Natural killer cell (primary cell): ENCODE measurements around the gene CDC42BPA. TPM values are rescaled to one million over a fixed set of nuclear protein-coding genes. Genes with fewer than 3 reads are reported as not detected.

Source experiments
- ATAC-seq, 3 donors: fragments of 150-1000 bp in 2 of 3; fragments of 200-7000 bp in 1 of 3; cut with Tn5 transposase; 1 replicate in 1 of 3; 2 replicates in 2 of 3; pipeline ENCODE4 v1.10.0; 2021; ENCODE audit warnings: mild to moderate bottlenecking in 2 of 3, moderate library complexity in 2 of 3
- DNase-seq, 2 donors: peaks; one replicate each; pipeline versions ENCODE4 v3.0.0 to v3.0.0-alpha.2; 2013 to 2021; ENCODE audit warnings: mixed read lengths in 1 of 2
- H3K27ac ChIP-seq: one replicate; pipeline ENCODE4 v1.5.1; 2013; ENCODE audit warnings: mild to moderate bottlenecking, low read length
- H3K27me3 ChIP-seq: one replicate; pipeline ENCODE4 v1.6.1; 2013; ENCODE audit warnings: low read length; ENCODE audit not compliant: control insufficient read depth, insufficient read depth
- H3K36me3 ChIP-seq: one replicate; pipeline ENCODE4 v1.6.1; 2013; ENCODE audit warnings: low read length; ENCODE audit not compliant: control insufficient read depth, insufficient read depth
- H3K4me1 ChIP-seq: one replicate; pipeline ENCODE4 v1.6.1; 2013; ENCODE audit warnings: low read length; ENCODE audit not compliant: control insufficient read depth, insufficient read depth
- H3K4me3 ChIP-seq: one replicate; pipeline ENCODE4 v1.5.1; 2013; ENCODE audit warnings: low read length
- H3K9me3 ChIP-seq: one replicate; pipeline ENCODE4 v1.6.1; 2013; ENCODE audit warnings: low read length; ENCODE audit not compliant: control insufficient read depth, insufficient read depth
- H3K27ac Mint-ChIP-seq, 2 donors: one replicate each; pipeline ENCODE4 v1.8.0; 2022; ENCODE audit warnings: mild to moderate bottlenecking in 2 of 2, mixed read lengths in 2 of 2, moderate library complexity in 1 of 2
- H3K27me3 Mint-ChIP-seq, 2 donors: one replicate each; pipeline ENCODE4 v1.8.0; 2022; ENCODE audit warnings: low read depth in 2 of 2, mixed read lengths in 2 of 2
- H3K36me3 Mint-ChIP-seq: one replicate; pipeline ENCODE4 v1.8.0; 2022; ENCODE audit warnings: mixed read lengths
- H3K4me1 Mint-ChIP-seq, 2 donors: one replicate each; pipeline ENCODE4 v1.8.0; 2022; ENCODE audit warnings: mixed read lengths in 2 of 2
- H3K4me3 Mint-ChIP-seq: one replicate; pipeline ENCODE4 v1.8.0; 2022; ENCODE audit warnings: mild to moderate bottlenecking, moderate library complexity, mixed read lengths
- H3K9me3 Mint-ChIP-seq, 2 donors: one replicate each; pipeline ENCODE4 v1.8.0; 2022; ENCODE audit warnings: mixed read lengths in 2 of 2
- whole genome bisulfite sequencing: methylation state at CpG from one replicate; pipeline ENCODE4 v1.1.7; 2013; ENCODE audit warnings: missing lambda C conversion rate; ENCODE audit not compliant: insufficient coverage; 5-methylcytosine and 5-hydroxymethylcytosine counted together
- intact Hi-C: fragments of 100-400 bp; cut with micrococcal nuclease; formaldehyde crosslinking; loops from one replicate; pipeline ENCODE4 v1.14.2; 2022
- total RNA-seq, 4 donors: library from RNA; stranded (reverse); fragments of 120-200 nt in 1 of 4; gene quantifications; one replicate each; pipeline versions ENCODE4 v1.2.3 to v1.2.4, GENCODE V29; 2013 to 2022
- TF ChIP-seq, protein P1 (sequence below): fragments of 200-600 bp; IDR thresholded peaks from one replicate; pipeline ENCODE4 v1.8.0; 2022; ENCODE audit warnings: antibody characterized with exemption

Gene CDC42BPA
- total RNA-seq, 3 donors from 2014 or later (not counting 1 experiment from before 2014, with no cell fraction given) = 0.14 to 2.4 (median 0.77) TPM

DNA sequence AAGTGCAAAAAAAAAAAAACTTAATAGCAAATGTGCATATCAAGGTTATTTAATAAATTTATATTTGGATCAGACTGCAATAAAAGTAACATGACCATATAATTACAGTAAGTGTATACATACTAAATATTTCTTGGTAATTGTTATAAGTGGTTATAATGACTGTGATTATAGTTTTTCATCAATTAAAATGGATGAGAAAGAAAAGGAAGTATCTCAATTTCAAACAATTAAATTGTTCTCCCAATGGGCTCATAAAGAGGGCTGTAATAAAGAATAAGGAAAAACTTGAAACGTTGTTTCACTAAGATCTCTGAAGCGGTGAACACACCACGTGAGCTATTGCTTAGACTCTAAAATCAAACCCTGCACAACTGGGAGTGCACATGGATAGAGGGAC lies 104.1 kb downstream of the CDC42BPA start:
- Mint-ChIP-seq H3K9me3 (no peaks in the 10 kb centered on the region), H3K4me1 (peaks cover 3 to 5% of the 10 kb centered on the region in 2 donors)
- TF ChIP-seq, protein P1, sequence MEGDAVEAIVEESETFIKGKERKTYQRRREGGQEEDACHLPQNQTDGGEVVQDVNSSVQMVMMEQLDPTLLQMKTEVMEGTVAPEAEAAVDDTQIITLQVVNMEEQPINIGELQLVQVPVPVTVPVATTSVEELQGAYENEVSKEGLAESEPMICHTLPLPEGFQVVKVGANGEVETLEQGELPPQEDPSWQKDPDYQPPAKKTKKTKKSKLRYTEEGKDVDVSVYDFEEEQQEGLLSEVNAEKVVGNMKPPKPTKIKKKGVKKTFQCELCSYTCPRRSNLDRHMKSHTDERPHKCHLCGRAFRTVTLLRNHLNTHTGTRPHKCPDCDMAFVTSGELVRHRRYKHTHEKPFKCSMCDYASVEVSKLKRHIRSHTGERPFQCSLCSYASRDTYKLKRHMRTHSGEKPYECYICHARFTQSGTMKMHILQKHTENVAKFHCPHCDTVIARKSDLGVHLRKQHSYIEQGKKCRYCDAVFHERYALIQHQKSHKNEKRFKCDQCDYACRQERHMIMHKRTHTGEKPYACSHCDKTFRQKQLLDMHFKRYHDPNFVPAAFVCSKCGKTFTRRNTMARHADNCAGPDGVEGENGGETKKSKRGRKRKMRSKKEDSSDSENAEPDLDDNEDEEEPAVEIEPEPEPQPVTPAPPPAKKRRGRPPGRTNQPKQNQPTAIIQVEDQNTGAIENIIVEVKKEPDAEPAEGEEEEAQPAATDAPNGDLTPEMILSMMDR = no peak

DNA sequence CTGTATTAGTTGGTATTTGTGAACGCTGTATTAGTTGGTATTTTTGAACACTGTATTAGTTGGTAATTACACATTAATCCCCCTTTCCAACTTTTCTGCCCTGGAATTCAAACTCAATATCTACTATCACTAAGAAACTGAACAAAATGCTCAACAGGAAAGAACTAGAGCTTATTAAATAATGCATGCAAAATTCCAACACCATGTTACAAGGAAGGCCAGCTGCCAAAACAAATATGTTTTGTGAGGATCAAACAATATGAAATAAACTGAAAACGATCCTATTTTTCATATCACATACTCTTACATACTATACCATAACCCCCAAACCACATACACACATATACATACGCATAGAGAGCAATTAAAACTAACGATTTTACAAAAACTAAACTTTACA lies 104.9 kb downstream of the CDC42BPA start:
- Mint-ChIP-seq H3K27me3 (peaks cover 0 to 6% of the 10 kb centered on the region in 2 donors), H3K4me3 (no peak overlapping the region), H3K27ac (no peak overlapping the region), H3K36me3 (no peaks in the 10 kb centered on the region), H3K9me3 (no peaks in the 10 kb centered on the region), H3K4me1 (no peaks in the 10 kb centered on the region)
- no peak overlapping the region for H3K27ac ChIP-seq
- DNase-seq (no peak), ATAC-seq (no peak)
- no peak overlapping the region for H3K4me3 ChIP-seq
- TF ChIP-seq, protein P1 = no peak
- 70% methylated on average over 3 of the region's 4 CpGs for WGBS
- no peaks in the 10 kb centered on the region for H3K4me1 ChIP-seq
- no peaks in the 10 kb centered on the region for H3K36me3 ChIP-seq
- intact Hi-C loops = no loop called here
- H3K27me3 ChIP-seq = no peaks in the 10 kb centered on the region
- no peaks in the 10 kb centered on the region for H3K9me3 ChIP-seq

More for the DNA sequence above, 104.1 kb downstream of the CDC42BPA start:
- H3K27me3 ChIP-seq = no peaks in the 10 kb centered on the region
- ATAC-seq (no peak), DNase-seq (no peak)
- no peak overlapping the region for H3K27ac ChIP-seq
- Mint-ChIP-seq H3K4me3 (no peak overlapping the region), H3K27me3 (peaks cover 0 to 6% of the 10 kb centered on the region in 2 donors), H3K27ac (no peak overlapping the region), H3K36me3 (no peaks in the 10 kb centered on the region)
- no peaks in the 10 kb centered on the region for H3K4me1 ChIP-seq
- no peaks in the 10 kb centered on the region for H3K36me3 ChIP-seq
- 83% methylated on average over 3 of the region's 3 CpGs for WGBS
- intact Hi-C loops = no loop called here
- no peak overlapping the region for H3K4me3 ChIP-seq
- H3K9me3 ChIP-seq = no peaks in the 10 kb centered on the region

DNA sequence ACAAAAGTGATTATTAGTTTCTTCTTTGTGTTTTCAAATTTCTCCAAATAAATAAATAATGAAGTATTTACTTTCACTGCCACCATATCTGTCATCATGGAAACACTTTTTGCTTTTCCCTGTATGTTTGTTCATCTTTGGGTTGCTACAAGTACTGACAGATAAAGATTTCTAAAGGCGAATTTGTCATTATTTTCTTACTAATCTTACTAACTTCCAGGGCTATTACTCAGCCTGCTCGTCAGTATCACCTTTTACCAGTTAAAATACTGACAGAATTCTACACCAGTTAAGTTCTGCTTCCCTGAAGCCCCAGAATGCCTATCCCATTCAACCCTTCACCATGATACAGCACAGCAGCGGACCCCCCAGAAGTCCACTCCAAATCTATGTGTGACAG lies 106.1 kb downstream of the CDC42BPA start:
- TF ChIP-seq, protein P1 = no peak
- no peaks in the 10 kb centered on the region for H3K36me3 ChIP-seq
- 88% methylated on average over 3 of the region's 3 CpGs for WGBS

DNA sequence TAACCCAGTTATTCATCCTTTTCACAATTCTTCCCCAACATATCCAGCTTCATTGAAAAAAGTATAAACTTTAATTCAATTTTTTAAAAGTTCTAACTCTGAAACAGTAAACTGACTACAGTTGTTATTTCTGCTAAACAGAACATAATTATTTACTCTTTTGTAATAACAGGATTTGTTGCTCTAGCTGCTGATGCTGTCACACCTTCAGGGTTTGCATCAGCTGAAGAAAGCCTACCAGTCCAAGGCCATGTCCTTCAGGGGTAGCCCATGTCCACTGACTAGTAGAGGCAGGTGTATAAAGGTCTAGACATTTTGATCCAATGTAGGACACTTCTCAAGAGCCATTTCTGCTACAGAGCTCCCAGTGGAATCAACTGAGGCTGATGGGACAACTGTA lies 107.7 kb downstream of the CDC42BPA start:
- H3K4me3 Mint-ChIP-seq = no peak overlapping the region
- intact Hi-C loops = no loop called here
- no peaks in the 10 kb centered on the region for H3K27me3 ChIP-seq
- no peak overlapping the region for H3K27ac Mint-ChIP-seq
- no peak overlapping the region for H3K27ac ChIP-seq
- no peaks in the 10 kb centered on the region for H3K4me1 Mint-ChIP-seq
- H3K36me3 Mint-ChIP-seq = no peaks in the 10 kb centered on the region
- H3K9me3 Mint-ChIP-seq = no peaks in the 10 kb centered on the region
- no peaks in the 10 kb centered on the region for H3K36me3 ChIP-seq
- DNase-seq (no peak), ATAC-seq (no peak)
- H3K9me3 ChIP-seq = no peaks in the 10 kb centered on the region
- no peaks in the 10 kb centered on the region for H3K4me1 ChIP-seq
- H3K4me3 ChIP-seq = no peak overlapping the region
- TF ChIP-seq, protein P1 = no peak
- peaks cover 0 to 6% of the 10 kb centered on the region in 2 donors for H3K27me3 Mint-ChIP-seq

More for the DNA sequence above, 106.1 kb downstream of the CDC42BPA start:
- Mint-ChIP-seq H3K4me3 (no peak overlapping the region), H3K4me1 (no peaks in the 10 kb centered on the region), H3K9me3 (no peaks in the 10 kb centered on the region), H3K27ac (no peak overlapping the region), H3K36me3 (no peaks in the 10 kb centered on the region), H3K27me3 (peaks cover 0 to 6% of the 10 kb centered on the region in 2 donors)
- no peaks in the 10 kb centered on the region for H3K4me1 ChIP-seq
- H3K4me3 ChIP-seq = no peak overlapping the region
- H3K27ac ChIP-seq = no peak overlapping the region
- intact Hi-C loops = no loop called here
- H3K9me3 ChIP-seq = no peaks in the 10 kb centered on the region
- ATAC-seq = no peak
- no peak for DNase-seq
- H3K27me3 ChIP-seq = no peaks in the 10 kb centered on the region
